Karpas-422 (cell line): Measurements from ENCODE around the gene BRSK2. TPM values are rescaled to one million over a fixed set of nuclear protein-coding genes. Genes with fewer than 3 reads are reported as not detected.
"Not testable (repeated sequence)": the region's sequence is repeated elsewhere in the genome, so short reads cannot be mapped to it uniquely, and the experiment has no call there.

ENCODE experiments used
- DNase-seq: peaks from one replicate; pipeline ENCODE4 v3.0.0-alpha.2; 2015
- H2AFZ ChIP-seq: fragments of 200-600 bp; sonication (generic); 2 replicates; pipeline ENCODE4 v1.6.1; 2014; ENCODE audit warnings: antibody characterized with exemption, low read length, mixed read lengths
- H3K27ac ChIP-seq: fragments of 200-600 bp; sonication (generic); 2 replicates; pipeline ENCODE4 v1.5.1; 2014; ENCODE audit warnings: mild to moderate bottlenecking, low read length, moderate library complexity
- H3K27me3 ChIP-seq: fragments of 200-600 bp; sonication (generic); 2 replicates; pipeline ENCODE4 v1.6.1; 2014; ENCODE audit warnings: low read length, mixed read lengths
- H3K36me3 ChIP-seq: fragments of 200-600 bp; sonication (generic); 2 replicates; pipeline ENCODE4 v1.6.1; 2014; ENCODE audit warnings: low read length, mixed read lengths; ENCODE audit not compliant: insufficient read depth
- H3K4me1 ChIP-seq: fragments of 200-600 bp; sonication (generic); 2 replicates; pipeline ENCODE4 v1.6.1; 2014; ENCODE audit warnings: mild to moderate bottlenecking, low read length, mixed read lengths
- H3K4me2 ChIP-seq: fragments of 200-600 bp; sonication (generic); 2 replicates; pipeline ENCODE4 v1.6.1; 2014; ENCODE audit warnings: low read length, low read depth, mild to moderate bottlenecking; ENCODE audit not compliant: poor library complexity, severe bottlenecking
- H3K4me3 ChIP-seq: fragments of 200-600 bp; sonication (generic); 2 replicates; pipeline ENCODE4 v1.5.1; 2014; ENCODE audit warnings: mild to moderate bottlenecking, antibody characterized with exemption, low read length, mixed read lengths
- H3K79me2 ChIP-seq: fragments of 200-600 bp; sonication (generic); 2 replicates; pipeline ENCODE4 v1.6.1; 2014; ENCODE audit warnings: mild to moderate bottlenecking, low read length, mixed read lengths
- H3K9ac ChIP-seq: fragments of 200-600 bp; sonication (generic); 2 replicates; pipeline ENCODE4 v1.6.0; 2014; ENCODE audit warnings: low read length
- H3K9me2 ChIP-seq: fragments of 200-600 bp; sonication (generic), shearing (Covaris generic); replicated peaks from 2 replicates; pipeline ENCODE4 v1.6.0; 2014; ENCODE audit warnings: mild to moderate bottlenecking, low read length, moderate library complexity; ENCODE audit not compliant: insufficient read depth
- H3K9me3 ChIP-seq: fragments of 300-700, 200-600 bp; sonication (generic); 2 replicates; pipeline ENCODE4 v1.6.1; 2014; ENCODE audit warnings: low read length, mixed read lengths
- H4K20me1 ChIP-seq: fragments of 200-600 bp; sonication (generic); 2 replicates; pipeline ENCODE4 v1.6.1; 2014; ENCODE audit warnings: mild to moderate bottlenecking, antibody characterized with exemption, low read length, low read depth; ENCODE audit not compliant: insufficient read depth
- total RNA-seq: library from RNA; depleted of rRNA; stranded (reverse); fragments of >200 nt; shearing (Covaris generic); gene quantifications from 2 replicates; pipeline ENCODE4 v1.2.3, GENCODE V29; 2014; ENCODE audit warnings: low replicate concordance

The BRSK2 gene
- total RNA-seq, 1 experiment from 2014 or later, result not detected

GRCh38 chr11:1345737-1346513 lies 43.8 kb upstream of the BRSK2 start:
- no peaks in the 10 kb centered on the region for H3K9me2 ChIP-seq
- H3K4me1 ChIP-seq, result no peaks in the 10 kb centered on the region
- no peak overlapping the region for H3K4me3 ChIP-seq
- H4K20me1 ChIP-seq, result no peaks in the 10 kb centered on the region
- no peaks in the 10 kb centered on the region for H3K79me2 ChIP-seq
- H2AFZ ChIP-seq, result no peak overlapping the region
- H3K4me2 ChIP-seq, result no peak overlapping the region
- no peaks in the 10 kb centered on the region for H3K27me3 ChIP-seq
- no peaks in the 10 kb centered on the region for H3K36me3 ChIP-seq
- DNase-seq, result no peak
- no peak overlapping the region for H3K9ac ChIP-seq
- H3K27ac ChIP-seq, result no peak overlapping the region
- no peaks in the 10 kb centered on the region for H3K9me3 ChIP-seq

- no peak for DNase-seq
- Histone ChIP-seq H3K27ac (no peak overlapping the region), H3K9me3 (no peaks in the 10 kb centered on the region), H3K9ac (no peak overlapping the region), H3K4me3 (no peak overlapping the region), H3K27me3 (no peaks in the 10 kb centered on the region), H4K20me1 (no peaks in the 10 kb centered on the region), H3K9me2 (no peaks in the 10 kb centered on the region), H3K36me3 (no peaks in the 10 kb centered on the region), H3K4me1 (no peaks in the 10 kb centered on the region), H2AFZ (no peak overlapping the region), H3K79me2 (no peaks in the 10 kb centered on the region), H3K4me2 (no peak overlapping the region)
These were observed 42.9 kb upstream of the BRSK2 start for GRCh38 chr11:1346669-1347390.

- not testable (repeated sequence) for H3K27ac ChIP-seq, H3K9me3 ChIP-seq, H4K20me1 ChIP-seq, H3K9me2 ChIP-seq, H3K27me3 ChIP-seq, H3K4me2 ChIP-seq, H3K36me3 ChIP-seq, H3K4me3 ChIP-seq, H3K4me1 ChIP-seq, H3K79me2 ChIP-seq, H2AFZ ChIP-seq, DNase-seq, H3K9ac ChIP-seq
These were observed 42.2 kb upstream of the BRSK2 start for GRCh38 chr11:1347411-1347999.

- Histone ChIP-seq H3K79me2 (no peaks in the 10 kb centered on the region), H3K4me3 (no peak overlapping the region), H3K9me2 (no peaks in the 10 kb centered on the region), H4K20me1 (no peaks in the 10 kb centered on the region), H3K9ac (no peak overlapping the region), H3K9me3 (no peaks in the 10 kb centered on the region), H2AFZ (no peak overlapping the region), H3K27me3 (no peaks in the 10 kb centered on the region), H3K27ac (no peak overlapping the region), H3K4me2 (no peak overlapping the region), H3K36me3 (no peaks in the 10 kb centered on the region), H3K4me1 (no peaks in the 10 kb centered on the region)
- DNase-seq, result no peak
These were observed 41.5 kb upstream of the BRSK2 start for GRCh38 chr11:1348146-1348795.

- no peaks in the 10 kb centered on the region for H4K20me1 ChIP-seq
- no peaks in the 10 kb centered on the region for H3K4me1 ChIP-seq
- no peak overlapping the region for H2AFZ ChIP-seq
- H3K4me3 ChIP-seq, result no peak overlapping the region
- H3K79me2 ChIP-seq, result no peaks in the 10 kb centered on the region
- no peaks in the 10 kb centered on the region for H3K9me2 ChIP-seq
- no peaks in the 10 kb centered on the region for H3K9me3 ChIP-seq
- H3K27me3 ChIP-seq, result no peaks in the 10 kb centered on the region
- no peak for DNase-seq
- H3K36me3 ChIP-seq, result no peaks in the 10 kb centered on the region
- no peak overlapping the region for H3K4me2 ChIP-seq
- no peak overlapping the region for H3K9ac ChIP-seq
- H3K27ac ChIP-seq, result no peak overlapping the region
These were observed 40.9 kb upstream of the BRSK2 start for GRCh38 chr11:1348796-1349326.

- Histone ChIP-seq H3K9ac (no peak overlapping the region), H3K27me3 (no peaks in the 10 kb centered on the region), H3K36me3 (no peaks in the 10 kb centered on the region), H3K9me3 (no peaks in the 10 kb centered on the region), H3K27ac (no peak overlapping the region), H3K4me1 (no peaks in the 10 kb centered on the region), H3K4me2 (no peak overlapping the region), H4K20me1 (no peaks in the 10 kb centered on the region), H3K79me2 (no peaks in the 10 kb centered on the region), H3K9me2 (no peaks in the 10 kb centered on the region), H3K4me3 (no peak overlapping the region), H2AFZ (no peak overlapping the region)
- no peak for DNase-seq
These were observed 40.2 kb upstream of the BRSK2 start for GRCh38 chr11:1349327-1350041.

- no peak overlapping the region for H3K4me2 ChIP-seq
These were observed 39.5 kb upstream of the BRSK2 start for GRCh38 chr11:1350086-1350725.

More at GRCh38 chr11:1350086-1350725, 39.5 kb upstream of the BRSK2 start:
- H3K27me3 ChIP-seq, result no peaks in the 10 kb centered on the region
- no peaks in the 10 kb centered on the region for H4K20me1 ChIP-seq
- no peaks in the 10 kb centered on the region for H3K9me3 ChIP-seq
- no peaks in the 10 kb centered on the region for H3K79me2 ChIP-seq
- no peak overlapping the region for H3K27ac ChIP-seq
- no peaks in the 10 kb centered on the region for H3K9me2 ChIP-seq
- H2AFZ ChIP-seq, result no peak overlapping the region
- H3K4me3 ChIP-seq, result no peak overlapping the region
- no peaks in the 10 kb centered on the region for H3K36me3 ChIP-seq
- no peaks in the 10 kb centered on the region for H3K4me1 ChIP-seq
- H3K9ac ChIP-seq, result no peak overlapping the region
- DNase-seq, result no peak
